BJ (cell line): ENCODE data around the gene ARHGAP12. TPM values are rescaled to one million over a fixed set of nuclear protein-coding genes. Genes with fewer than 3 reads are reported as not detected.

Experiments used
- CTCF ChIA-PET: fragments of 350-600 bp; formaldehyde crosslinking; extraction: SDS; loops from one replicate; lab custom pipeline; 2021; ENCODE audit warnings: antibody characterized with exemption, inconsistent platforms; lab: Yijun Ruan, JAX
- POLR2A ChIA-PET: fragments of 300-600 bp; sonication (Branson Sonifier 250); formaldehyde crosslinking; extraction: SDS; loops from one replicate; lab custom pipeline; 2021; ENCODE audit warnings: antibody characterized with exemption; lab: Charles Lee
- DNase-seq: peaks from one replicate; pipeline ENCODE4 v3.0.0-alpha.2; 2011; ENCODE audit warnings: low read depth
- H3K27me3 ChIP-seq: 2 replicates; pipeline ENCODE4 v1.6.0; 2011; ENCODE audit warnings: low read length; ENCODE audit not compliant: control insufficient read depth, insufficient read depth
- H3K36me3 ChIP-seq: 2 replicates; pipeline ENCODE4 v1.5.1; 2011; ENCODE audit warnings: low read length; ENCODE audit not compliant: control insufficient read depth, insufficient read depth
- H3K4me3 ChIP-seq: 2 replicates; pipeline ENCODE4 v1.5.1; 2011; ENCODE audit warnings: low read depth, mild to moderate bottlenecking, control low read depth, low read length
- polyA plus RNA-seq: library from polyadenylated mRNA; depleted of rRNA; stranded (reverse); fragments of >200 nt; gene quantifications from 2 replicates; pipeline ENCODE4 v1.2.3, GENCODE V29; 2011
- TF ChIP-seq, protein P1 (sequence below): IDR thresholded peaks from 2 replicates; pipeline ENCODE4 v1.5.1; 2011; ENCODE audit warnings: low read depth, mild to moderate bottlenecking, control low read depth, inconsistent platforms, low read length, moderate library complexity; ENCODE audit not compliant: insufficient read depth

Gene ARHGAP12
- polyA plus RNA-seq, 1 experiment = 7.5 TPM

DNA sequence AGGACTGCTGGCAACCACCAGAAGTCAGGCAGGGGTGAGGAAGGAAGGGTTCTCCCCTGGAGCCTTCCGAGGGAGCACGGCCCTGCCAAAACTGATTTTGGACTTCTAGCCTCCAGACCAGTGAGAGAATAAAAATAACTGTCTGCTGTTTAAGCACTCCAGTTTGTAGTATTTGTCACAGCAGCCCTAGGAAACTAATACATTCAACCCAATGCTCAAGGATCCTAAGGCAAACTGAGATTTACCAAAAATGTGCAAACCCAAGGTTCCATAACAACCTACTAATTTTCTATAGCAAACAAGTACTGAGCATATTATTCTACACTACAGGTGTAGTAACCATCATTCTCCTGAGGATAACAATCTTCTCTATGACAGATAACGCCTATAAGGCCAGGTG is 18.6 kb downstream of the ARHGAP12 start:
- Histone ChIP-seq H3K36me3 (peaks cover 3% of the 10 kb centered on the region), H3K27me3 (no peaks in the 10 kb centered on the region), H3K4me3 (no peak overlapping the region)
- ChIA-PET POLR2A (no interaction called here), CTCF (interaction anchor here (1.2 kb wide), 1 partner anchor 18 kb away, joined by 3 read pairs; no protein-coding TSS in a partner anchor)
- DNase-seq = no peak
- TF ChIP-seq, protein P1, sequence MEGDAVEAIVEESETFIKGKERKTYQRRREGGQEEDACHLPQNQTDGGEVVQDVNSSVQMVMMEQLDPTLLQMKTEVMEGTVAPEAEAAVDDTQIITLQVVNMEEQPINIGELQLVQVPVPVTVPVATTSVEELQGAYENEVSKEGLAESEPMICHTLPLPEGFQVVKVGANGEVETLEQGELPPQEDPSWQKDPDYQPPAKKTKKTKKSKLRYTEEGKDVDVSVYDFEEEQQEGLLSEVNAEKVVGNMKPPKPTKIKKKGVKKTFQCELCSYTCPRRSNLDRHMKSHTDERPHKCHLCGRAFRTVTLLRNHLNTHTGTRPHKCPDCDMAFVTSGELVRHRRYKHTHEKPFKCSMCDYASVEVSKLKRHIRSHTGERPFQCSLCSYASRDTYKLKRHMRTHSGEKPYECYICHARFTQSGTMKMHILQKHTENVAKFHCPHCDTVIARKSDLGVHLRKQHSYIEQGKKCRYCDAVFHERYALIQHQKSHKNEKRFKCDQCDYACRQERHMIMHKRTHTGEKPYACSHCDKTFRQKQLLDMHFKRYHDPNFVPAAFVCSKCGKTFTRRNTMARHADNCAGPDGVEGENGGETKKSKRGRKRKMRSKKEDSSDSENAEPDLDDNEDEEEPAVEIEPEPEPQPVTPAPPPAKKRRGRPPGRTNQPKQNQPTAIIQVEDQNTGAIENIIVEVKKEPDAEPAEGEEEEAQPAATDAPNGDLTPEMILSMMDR = no peak

DNA sequence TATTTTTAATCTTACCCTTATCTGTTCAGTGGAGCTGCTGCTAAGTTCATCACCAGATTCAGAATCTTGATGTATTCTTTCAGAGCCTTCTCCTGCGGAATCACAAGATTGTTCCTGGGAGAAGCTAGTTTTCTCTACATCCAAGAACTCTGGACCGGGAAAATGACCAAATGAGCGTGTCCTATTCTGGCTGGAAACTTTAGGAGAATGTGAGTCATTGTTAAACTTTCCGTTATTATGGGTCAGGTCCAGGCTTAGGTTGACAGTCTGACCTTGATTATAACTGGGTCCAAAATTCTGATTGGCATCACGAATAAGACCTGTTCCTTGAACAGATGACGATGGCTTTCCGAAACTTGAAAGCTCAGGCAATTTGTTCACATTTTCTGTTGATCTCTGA is 20.5 kb downstream of the ARHGAP12 start:
- Histone ChIP-seq H3K36me3 (peaks cover 3% of the 10 kb centered on the region), H3K4me3 (no peak overlapping the region), H3K27me3 (no peaks in the 10 kb centered on the region)
- ChIA-PET CTCF (no interaction called here), POLR2A (no interaction called here)
- no peak for DNase-seq
- TF ChIP-seq, protein P1 = no peak

DNA sequence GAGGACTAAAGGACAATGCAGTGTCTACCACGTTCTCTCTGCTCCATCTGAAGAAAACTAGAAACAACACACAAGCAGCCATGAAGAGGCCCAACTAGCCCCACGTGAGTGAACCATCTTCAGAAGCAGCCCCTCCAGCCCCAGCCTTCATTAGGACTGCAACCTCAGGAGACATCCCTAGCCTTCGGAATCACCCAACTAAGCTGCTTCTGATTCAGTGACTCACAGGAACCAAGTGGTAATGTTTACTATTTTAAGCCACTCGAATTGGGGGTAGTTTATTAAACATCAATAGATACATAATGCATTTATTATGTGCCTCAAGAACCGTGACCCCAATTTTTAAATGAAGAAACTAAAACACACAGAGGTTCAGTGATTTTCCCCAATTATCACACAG is 22.6 kb downstream of the ARHGAP12 start:
- H3K36me3 ChIP-seq = peaks cover 4% of the 10 kb centered on the region
- H3K27me3 ChIP-seq = no peaks in the 10 kb centered on the region
- ChIA-PET CTCF (no interaction called here), POLR2A (no interaction called here)
- H3K4me3 ChIP-seq = no peak overlapping the region
- TF ChIP-seq, protein P1 = no peak
- DNase-seq = no peak

DNA sequence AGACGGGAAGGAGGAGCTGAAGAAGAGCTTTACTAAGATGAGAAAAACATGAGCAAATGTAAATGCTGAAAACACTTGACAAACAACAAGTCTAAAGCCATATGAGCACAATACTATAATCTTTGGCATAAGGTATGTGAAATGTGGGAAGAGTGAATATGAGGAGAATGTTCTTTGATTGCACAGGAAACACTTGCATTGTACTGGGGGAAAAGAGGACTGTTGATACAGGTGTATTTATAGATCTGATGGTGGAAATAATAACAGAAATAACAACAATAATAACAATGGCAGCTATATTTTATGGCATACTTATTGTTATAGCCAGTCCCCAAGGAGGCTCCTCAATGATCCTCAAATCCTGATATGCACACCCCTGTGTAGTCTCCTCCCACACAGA is 23.0 kb downstream of the ARHGAP12 start:
- ChIA-PET POLR2A (no interaction called here), CTCF (no interaction called here)
- TF ChIP-seq, protein P1 = no peak
- H3K36me3 ChIP-seq = peaks cover 4% of the 10 kb centered on the region
- DNase-seq = no peak
- H3K4me3 ChIP-seq = no peak overlapping the region
- no peaks in the 10 kb centered on the region for H3K27me3 ChIP-seq

DNA sequence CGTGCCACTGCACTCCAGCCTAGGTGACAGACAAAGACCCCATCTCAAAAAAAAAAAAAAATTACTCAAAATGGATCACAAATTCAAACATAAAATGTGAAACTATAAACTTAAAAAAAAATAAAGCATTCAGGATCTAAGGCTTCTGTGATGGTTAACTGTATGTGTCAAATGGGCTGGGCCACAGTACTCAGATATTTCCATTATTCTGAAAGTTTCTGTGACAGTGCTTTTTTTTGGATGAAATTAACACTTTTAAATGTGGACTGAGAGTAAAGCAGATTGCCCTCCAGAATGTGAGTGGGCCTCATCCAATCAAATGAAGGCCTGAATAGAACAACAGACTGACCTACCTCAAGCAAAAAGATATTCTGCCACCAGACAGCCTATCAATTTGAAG is 26.0 kb downstream of the ARHGAP12 start:
- Histone ChIP-seq H3K27me3 (no peaks in the 10 kb centered on the region), H3K36me3 (peaks cover 1% of the 10 kb centered on the region), H3K4me3 (no peak overlapping the region)
- ChIA-PET CTCF (interaction anchor here (1.1 to 1.3 kb wide), 2 partner anchors 10 to 24 kb away, joined by 3 to 4 read pairs; no protein-coding TSS in a partner anchor), POLR2A (no interaction called here)
- TF ChIP-seq, protein P1 = no peak
- DNase-seq = no peak
